ENCODE results near the gene GSTA5. TPM values are rescaled to one million over a fixed set of nuclear protein-coding genes. Genes with fewer than 3 reads are reported as not detected.
"Not testable (repeated sequence)": the region's sequence is repeated elsewhere in the genome, so short reads cannot be mapped to it uniquely, and the experiment has no call there.

Gene GSTA5
- total RNA-seq, 4 donors from 2014 or later: not detected

DNA sequence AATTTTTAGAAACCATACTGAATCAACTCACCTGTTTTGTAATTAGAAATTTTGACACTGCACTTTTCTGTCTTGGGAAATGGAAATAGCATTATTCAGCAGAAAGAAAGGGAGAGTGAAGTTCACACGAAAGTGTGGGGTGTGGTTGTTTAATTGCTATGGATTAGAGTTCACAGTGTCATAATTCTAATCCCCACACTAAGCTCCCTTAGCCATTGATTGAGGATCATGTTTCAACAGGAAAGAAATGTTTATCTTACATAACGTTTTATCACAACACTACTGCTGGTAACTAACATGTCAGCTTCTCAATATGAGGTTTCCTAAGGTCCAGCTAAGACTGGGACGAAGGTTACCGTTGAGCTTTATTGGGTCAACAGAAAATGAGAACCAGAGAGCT is 31.4 kb upstream of the GSTA5 start:
- in situ Hi-C loops (cut with MboI; ENCODE audit: low pct_ligation_motif_present in 1 of 4, low pct_unique_long_range_greater_than_20kb in 1 of 4, low sequenced_read_pairs in 3 of 4) (no loop called here), intact Hi-C loops (cut with DNase I; ENCODE audit: low total_unique reads) (no loop called here)
- Histone ChIP-seq H3K36me3 (no peaks in the 10 kb centered on the region), H3K27ac (no peak overlapping the region), H3K27me3 (no peaks in the 10 kb centered on the region), H3K9me3 (no peaks in the 10 kb centered on the region), H3K4me3 (no peak overlapping the region), H3K4me1 (no peaks in the 10 kb centered on the region)
- TF ChIP-seq, protein P1, sequence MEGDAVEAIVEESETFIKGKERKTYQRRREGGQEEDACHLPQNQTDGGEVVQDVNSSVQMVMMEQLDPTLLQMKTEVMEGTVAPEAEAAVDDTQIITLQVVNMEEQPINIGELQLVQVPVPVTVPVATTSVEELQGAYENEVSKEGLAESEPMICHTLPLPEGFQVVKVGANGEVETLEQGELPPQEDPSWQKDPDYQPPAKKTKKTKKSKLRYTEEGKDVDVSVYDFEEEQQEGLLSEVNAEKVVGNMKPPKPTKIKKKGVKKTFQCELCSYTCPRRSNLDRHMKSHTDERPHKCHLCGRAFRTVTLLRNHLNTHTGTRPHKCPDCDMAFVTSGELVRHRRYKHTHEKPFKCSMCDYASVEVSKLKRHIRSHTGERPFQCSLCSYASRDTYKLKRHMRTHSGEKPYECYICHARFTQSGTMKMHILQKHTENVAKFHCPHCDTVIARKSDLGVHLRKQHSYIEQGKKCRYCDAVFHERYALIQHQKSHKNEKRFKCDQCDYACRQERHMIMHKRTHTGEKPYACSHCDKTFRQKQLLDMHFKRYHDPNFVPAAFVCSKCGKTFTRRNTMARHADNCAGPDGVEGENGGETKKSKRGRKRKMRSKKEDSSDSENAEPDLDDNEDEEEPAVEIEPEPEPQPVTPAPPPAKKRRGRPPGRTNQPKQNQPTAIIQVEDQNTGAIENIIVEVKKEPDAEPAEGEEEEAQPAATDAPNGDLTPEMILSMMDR (IDR thresholded peaks at IDR 0.05): no peak
- TF ChIP-seq POLR2AphosphoS5 (IDR thresholded peaks at IDR 0.05) (no peak), EP300 (IDR thresholded peaks at IDR 0.05; ENCODE audit: low read depth) (no peak), POLR2A (IDR thresholded peaks at IDR 0.05) (no peak)
- DNase-seq: no peak
- WGBS, 2 donors (ENCODE audit: low coverage in 1 of 2): 5 to 36% methylated on average over 2 to 4 of the region's 4 CpGs

DNA sequence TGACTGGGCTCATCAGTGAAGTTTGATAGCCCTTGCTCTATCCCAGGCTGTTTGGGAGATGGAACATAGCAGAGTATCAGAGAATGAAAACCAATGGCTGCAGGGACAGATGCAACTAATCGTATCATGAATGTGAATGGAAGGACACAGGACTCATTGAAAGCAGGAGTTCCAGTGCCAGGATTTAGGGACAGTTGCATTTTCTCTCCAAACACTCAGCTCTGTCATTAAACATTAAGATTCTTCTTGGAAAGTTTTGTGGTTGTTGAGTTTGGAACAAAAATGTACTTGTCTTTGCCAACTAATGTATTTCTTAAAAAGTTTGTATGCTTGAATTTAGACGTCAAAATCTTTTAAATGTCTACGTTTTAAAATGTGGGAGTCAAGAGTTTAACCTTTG is 31.0 kb upstream of the GSTA5 start:
- Histone ChIP-seq H3K27ac (no peak overlapping the region), H3K4me3 (no peak overlapping the region), H3K9me3 (no peaks in the 10 kb centered on the region), H3K4me1 (no peaks in the 10 kb centered on the region), H3K27me3 (no peaks in the 10 kb centered on the region), H3K36me3 (no peaks in the 10 kb centered on the region)
- DNase-seq: no peak
- in situ Hi-C loops (cut with MboI; ENCODE audit: low pct_ligation_motif_present in 1 of 4, low pct_unique_long_range_greater_than_20kb in 1 of 4, low sequenced_read_pairs in 3 of 4): no loop called here
- intact Hi-C loops (cut with DNase I; ENCODE audit: low total_unique reads): no loop called here
- TF ChIP-seq POLR2AphosphoS5 (IDR thresholded peaks at IDR 0.05) (no peak), EP300 (IDR thresholded peaks at IDR 0.05; ENCODE audit: low read depth) (no peak), POLR2A (IDR thresholded peaks at IDR 0.05) (no peak)
- TF ChIP-seq, protein P1 (IDR thresholded peaks at IDR 0.05): no peak
- 49 to 60% methylated on average over 3 of the region's 3 CpGs for WGBS, 2 donors (ENCODE audit: low coverage in 1 of 2)

DNA sequence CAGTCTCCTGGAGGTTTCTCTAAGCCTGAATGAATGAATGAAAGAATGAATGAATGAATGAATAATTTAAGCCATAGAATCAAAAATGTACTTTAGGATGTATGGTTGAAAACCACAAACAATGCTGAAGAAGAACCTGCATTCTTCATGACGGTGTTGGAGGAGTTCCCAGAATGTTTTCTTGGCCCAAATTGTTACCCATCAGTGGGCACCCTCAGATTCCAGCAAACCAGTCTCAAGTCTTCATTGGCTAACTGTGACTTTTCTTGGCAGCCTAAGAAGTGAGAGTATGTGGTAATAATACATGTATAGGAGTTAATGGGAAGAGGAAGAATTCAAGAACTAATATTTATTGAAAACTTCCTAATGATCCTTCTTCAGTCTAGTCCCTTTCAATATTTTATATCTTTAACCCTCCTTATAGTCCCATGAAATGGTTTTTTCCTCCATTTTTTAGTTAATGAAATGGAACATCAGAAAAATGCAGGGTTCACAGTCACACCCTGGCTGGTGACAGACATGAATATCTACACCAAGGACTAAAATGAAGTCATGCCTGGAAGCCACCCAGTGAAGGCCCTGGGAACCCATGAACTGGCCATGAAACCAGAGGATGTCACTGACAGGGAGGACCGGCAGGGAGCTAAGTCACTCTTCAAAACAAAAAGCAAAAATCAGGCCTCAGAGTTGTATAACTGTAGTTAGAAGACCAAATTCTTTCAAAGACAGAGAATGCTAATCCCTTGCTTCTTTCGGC is 29.9 kb upstream of the GSTA5 start:
- in situ Hi-C loops (cut with MboI; ENCODE audit: low pct_ligation_motif_present in 1 of 4, low pct_unique_long_range_greater_than_20kb in 1 of 4, low sequenced_read_pairs in 3 of 4); H3K4me3 ChIP-seq; H3K9me3 ChIP-seq; H3K27ac ChIP-seq; intact Hi-C loops (cut with DNase I; ENCODE audit: low total_unique reads); H3K36me3 ChIP-seq; DNase-seq; H3K4me1 ChIP-seq; H3K27me3 ChIP-seq: not testable (repeated sequence)
- 90 to 92% methylated on average over 2 to 3 of the region's 3 CpGs for WGBS, 2 donors (ENCODE audit: low coverage in 1 of 2)

DNA sequence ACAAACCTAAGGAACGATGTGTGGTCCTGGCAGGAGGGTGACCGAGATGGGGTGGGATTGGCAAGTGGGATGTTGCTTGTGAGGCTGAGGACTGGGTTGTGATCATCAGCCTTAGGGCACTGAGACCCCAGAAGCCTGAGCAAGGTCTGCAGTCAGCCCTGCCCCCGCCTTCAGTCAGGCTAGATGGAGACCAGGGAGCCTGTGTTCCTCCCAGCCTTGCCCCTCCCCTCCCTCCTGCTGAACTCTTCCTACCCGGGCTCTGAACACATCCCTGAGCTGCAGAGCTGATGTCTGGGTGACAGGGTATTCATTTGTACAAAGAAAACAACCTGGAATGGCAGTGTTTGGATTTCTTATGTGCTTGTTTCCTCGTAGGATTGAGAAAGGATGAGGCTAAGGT is 28.3 kb upstream of the GSTA5 start:
- H3K4me1 ChIP-seq; H3K4me3 ChIP-seq; H3K9me3 ChIP-seq; DNase-seq; intact Hi-C loops (cut with DNase I; ENCODE audit: low total_unique reads); H3K27ac ChIP-seq; in situ Hi-C loops (cut with MboI; ENCODE audit: low pct_ligation_motif_present in 1 of 4, low pct_unique_long_range_greater_than_20kb in 1 of 4, low sequenced_read_pairs in 3 of 4); H3K27me3 ChIP-seq; H3K36me3 ChIP-seq: not testable (repeated sequence)
- WGBS, 2 donors (ENCODE audit: low coverage in 1 of 2): 55% methylated on average over 5 of the region's 5 CpGs; no CpG with 5 or more reads in 1 of the 2 donors

DNA sequence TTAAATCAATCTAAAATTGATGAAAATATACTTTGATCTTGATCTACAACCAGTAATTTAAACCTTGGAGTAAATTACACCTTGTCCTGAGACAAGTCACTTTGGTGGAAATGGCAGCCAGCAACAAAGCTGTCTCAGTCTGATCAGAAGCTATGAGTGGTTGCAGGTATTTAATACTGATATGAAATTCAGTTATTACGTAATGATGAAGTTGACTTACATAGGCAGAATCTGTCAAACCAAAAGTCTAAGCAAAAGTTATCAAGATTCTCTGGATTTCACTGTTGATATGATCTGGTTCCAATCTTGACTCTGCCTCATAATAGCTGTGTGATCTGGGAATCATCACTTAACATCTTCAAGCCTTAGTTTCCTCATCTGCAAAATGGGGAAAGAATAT is 27.6 kb upstream of the GSTA5 start:
- in situ Hi-C loops (cut with MboI; ENCODE audit: low pct_ligation_motif_present in 1 of 4, low pct_unique_long_range_greater_than_20kb in 1 of 4, low sequenced_read_pairs in 3 of 4): no loop called here
- DNase-seq: no peak
- H3K27ac ChIP-seq: no peak overlapping the region
- WGBS, 2 donors (ENCODE audit: low coverage in 1 of 2): 80 to 98% methylated on average over 1 of the region's 1 CpG
- H3K4me1 ChIP-seq: no peaks in the 10 kb centered on the region
- no peak overlapping the region for H3K4me3 ChIP-seq
- no peak for TF ChIP-seq EP300 (IDR thresholded peaks at IDR 0.05; ENCODE audit: low read depth)
- TF ChIP-seq, protein P1 (IDR thresholded peaks at IDR 0.05): no peak
- no peak for TF ChIP-seq POLR2A (IDR thresholded peaks at IDR 0.05)
- no peak for TF ChIP-seq POLR2AphosphoS5 (IDR thresholded peaks at IDR 0.05)
- H3K27me3 ChIP-seq: no peaks in the 10 kb centered on the region
- H3K9me3 ChIP-seq: no peaks in the 10 kb centered on the region
- intact Hi-C loops (cut with DNase I; ENCODE audit: low total_unique reads): no loop called here
- no peaks in the 10 kb centered on the region for H3K36me3 ChIP-seq

DNA sequence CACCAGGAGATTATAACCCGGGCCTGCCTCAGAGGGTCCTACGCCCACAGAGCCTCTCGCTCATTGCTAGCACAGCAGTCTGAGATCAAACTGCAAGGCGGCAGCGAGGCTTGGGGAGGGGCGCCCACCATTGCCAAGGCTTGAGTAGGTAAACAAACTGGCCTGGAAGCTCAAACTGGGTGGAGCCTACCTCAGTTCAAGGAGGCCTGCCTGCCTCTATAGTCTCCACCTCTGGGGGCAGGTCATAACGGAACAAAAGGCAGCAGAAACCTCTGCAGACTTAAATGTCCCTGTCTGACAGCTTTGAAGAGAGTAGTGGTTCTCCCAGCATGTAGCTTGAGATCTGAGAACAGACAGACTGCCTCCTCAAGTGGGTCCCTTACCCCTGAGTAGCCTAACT is 20.5 kb upstream of the GSTA5 start:
- H3K27me3 ChIP-seq; H3K4me1 ChIP-seq; H3K27ac ChIP-seq; intact Hi-C loops (cut with DNase I; ENCODE audit: low total_unique reads); H3K4me3 ChIP-seq; DNase-seq; H3K36me3 ChIP-seq; H3K9me3 ChIP-seq; in situ Hi-C loops (cut with MboI; ENCODE audit: low pct_ligation_motif_present in 1 of 4, low pct_unique_long_range_greater_than_20kb in 1 of 4, low sequenced_read_pairs in 3 of 4): not testable (repeated sequence)
- WGBS, 2 donors (ENCODE audit: low coverage in 1 of 2): 75% methylated on average over 7 of the region's 7 CpGs; no CpG with 5 or more reads in 1 of the 2 donors

Data from transverse colon (tissue), 4 donors.